ENCODE measurements around the gene RGR.
"Not testable (repeated sequence)": the region's sequence is repeated elsewhere in the genome, so short reads cannot be mapped to it uniquely, and the experiment has no call there.

The RGR gene

DNA sequence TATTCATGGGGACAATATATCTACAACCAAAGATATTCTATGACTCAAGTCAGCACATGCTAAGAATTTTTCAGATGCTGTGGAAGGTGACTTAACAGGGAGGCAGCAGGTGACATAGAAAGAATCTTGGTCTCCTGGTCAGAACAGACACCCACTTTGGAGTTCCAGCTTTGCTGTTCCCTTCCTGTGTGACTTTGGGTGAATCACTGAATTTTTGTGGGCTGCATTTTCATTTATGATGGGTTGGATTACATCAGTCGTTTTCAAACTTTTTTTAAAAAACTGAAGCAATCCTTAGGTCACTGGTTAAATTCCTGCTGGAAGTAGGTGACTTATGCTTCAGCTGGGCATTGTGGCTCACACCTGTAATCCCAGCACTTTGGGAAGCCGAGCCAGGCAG is 24.9 kb downstream of the RGR start:
- ATAC-seq (replicated peaks) = no peak
- Mint-ChIP-seq H3K4me3 (no peak overlapping the region), H3K36me3 (ENCODE audit: insufficient read depth) (no peaks in the 10 kb centered on the region), H3K27me3 (peaks cover 7 to 22% of the 10 kb centered on the region in 2 donors), H3K9me3 (no peaks in the 10 kb centered on the region), H3K27ac (no peak overlapping the region), H3K4me1 (ENCODE audit: low read depth in 2 of 2) (peaks cover 5 to 6% of the 10 kb centered on the region in 2 donors)
- no peak for DNase-seq

DNA sequence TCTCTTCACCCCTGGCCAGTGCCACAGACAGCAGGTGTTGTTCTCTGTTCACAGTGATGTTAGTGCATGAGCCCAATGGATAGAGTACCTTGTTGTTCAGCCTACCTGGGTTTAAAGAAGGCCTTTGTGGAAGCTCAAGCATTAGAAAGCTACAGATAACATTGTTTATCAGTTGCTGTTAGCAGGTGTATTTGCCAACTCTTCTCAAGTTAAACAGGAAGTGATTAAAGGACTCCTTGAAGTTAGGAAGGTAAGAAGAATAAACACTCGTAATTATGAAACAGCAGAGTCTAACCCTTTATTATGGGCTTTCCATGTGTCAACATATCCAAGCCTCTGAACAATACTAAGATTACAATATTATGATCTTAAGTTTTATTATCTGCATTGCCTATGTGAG is 25.9 kb downstream of the RGR start:
- Mint-ChIP-seq H3K27ac (no peak overlapping the region), H3K27me3 (peaks cover 6 to 12% of the 10 kb centered on the region in 2 donors), H3K4me3 (no peak overlapping the region), H3K9me3 (no peaks in the 10 kb centered on the region), H3K36me3 (ENCODE audit: insufficient read depth) (no peaks in the 10 kb centered on the region), H3K4me1 (ENCODE audit: low read depth in 2 of 2) (peaks cover 5 to 6% of the 10 kb centered on the region in 2 donors)
- DNase-seq (no peak), ATAC-seq (replicated peaks) (no peak)

DNA sequence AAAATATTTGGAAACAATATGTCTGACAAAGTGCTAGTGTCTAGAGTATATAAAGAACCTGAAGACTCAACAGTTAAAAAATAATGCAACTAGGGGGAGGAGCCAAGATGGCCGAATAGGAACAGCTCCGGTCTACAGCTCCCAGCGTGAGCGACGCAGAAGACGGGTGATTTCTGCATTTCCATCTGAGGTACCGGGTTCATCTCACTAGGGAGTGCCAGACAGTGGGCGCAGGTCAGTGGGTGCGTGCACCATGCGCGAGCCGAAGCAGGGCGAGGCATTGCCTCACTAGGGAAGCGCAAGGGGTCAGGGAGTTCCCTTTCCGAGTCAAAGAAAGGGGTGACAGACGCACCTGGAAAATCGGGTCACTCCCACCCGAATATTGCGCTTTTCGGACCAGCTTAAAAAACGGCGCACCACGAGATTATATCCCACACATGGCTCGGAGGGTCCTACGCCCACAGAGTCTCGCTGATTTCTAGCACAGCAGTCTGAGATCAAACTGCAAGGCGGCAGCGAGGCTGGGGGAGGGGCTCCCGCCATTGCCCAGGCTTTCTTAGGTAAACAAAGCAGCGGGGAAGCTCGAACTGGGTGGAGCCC is 35.1 kb downstream of the RGR start:
- peaks cover 0 to 40% of the 10 kb centered on the region in 2 donors for H3K27me3 Mint-ChIP-seq
- H3K27ac Mint-ChIP-seq = not testable (repeated sequence)

DNA sequence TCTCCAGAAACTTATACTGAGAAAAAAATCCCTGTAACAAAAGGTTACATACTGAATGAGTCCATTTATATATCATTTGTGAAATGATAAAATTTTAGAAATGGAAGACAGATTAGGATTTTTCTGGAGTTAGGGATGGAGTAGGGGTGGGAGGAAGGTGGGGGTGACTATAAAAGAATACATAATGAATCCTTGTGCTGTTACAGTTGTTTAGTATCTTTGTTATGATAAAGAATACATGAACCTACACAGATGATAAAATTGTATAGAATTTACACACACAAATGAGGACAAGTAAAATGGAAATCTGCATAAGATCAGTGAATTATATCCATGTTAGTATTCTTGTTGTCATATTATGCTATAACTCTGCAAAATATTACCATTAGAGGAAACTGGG is 41.8 kb downstream of the RGR start:
- ATAC-seq (replicated peaks) (no peak), DNase-seq (no peak)
- peaks cover 8 to 13% of the 10 kb centered on the region in 2 donors for H3K27me3 Mint-ChIP-seq
- H3K36me3 Mint-ChIP-seq (ENCODE audit: insufficient read depth) = no peaks in the 10 kb centered on the region
- no peak overlapping the region for H3K4me3 Mint-ChIP-seq
- no peaks in the 10 kb centered on the region for H3K4me1 Mint-ChIP-seq (ENCODE audit: low read depth in 2 of 2)
- H3K27ac Mint-ChIP-seq = no peak overlapping the region
- H3K9me3 Mint-ChIP-seq = no peaks in the 10 kb centered on the region

More for the DNA sequence above, 35.1 kb downstream of the RGR start:
- not testable (repeated sequence) for H3K9me3 Mint-ChIP-seq; DNase-seq; H3K36me3 Mint-ChIP-seq (ENCODE audit: insufficient read depth); H3K4me1 Mint-ChIP-seq (ENCODE audit: low read depth in 2 of 2)
- ATAC-seq (replicated peaks) = peak; percentile 42
- peak overlapping the region; percentile 31 to 41 for H3K4me3 Mint-ChIP-seq

DNA sequence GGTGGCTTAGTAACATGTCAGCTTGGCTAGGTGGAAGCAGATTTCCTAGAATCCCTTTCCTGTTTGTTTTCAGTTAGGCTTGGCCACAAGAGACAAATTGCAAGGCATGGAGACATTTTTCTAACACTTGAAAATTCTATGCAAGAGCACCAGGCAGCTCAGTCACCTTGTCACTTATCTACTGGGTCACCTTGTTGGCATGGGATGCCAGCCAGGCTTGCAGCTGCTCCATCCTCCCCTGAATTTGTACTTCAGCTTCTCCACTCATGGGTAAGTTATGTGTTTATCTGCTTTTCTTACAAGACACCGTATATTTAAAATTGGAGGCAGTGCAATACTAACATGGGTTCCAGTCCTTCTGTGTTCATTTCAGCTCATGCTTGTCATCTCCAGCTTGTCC is 43.3 kb downstream of the RGR start:
- no peak overlapping the region for H3K4me3 Mint-ChIP-seq
- no peak for ATAC-seq (replicated peaks)
- no peaks in the 10 kb centered on the region for H3K36me3 Mint-ChIP-seq (ENCODE audit: insufficient read depth)
- H3K27ac Mint-ChIP-seq = no peak overlapping the region
- peaks cover 8 to 13% of the 10 kb centered on the region in 2 donors for H3K27me3 Mint-ChIP-seq
- H3K9me3 Mint-ChIP-seq = no peaks in the 10 kb centered on the region
- no peak for DNase-seq
- H3K4me1 Mint-ChIP-seq (ENCODE audit: low read depth in 2 of 2) = no peaks in the 10 kb centered on the region

- Mint-ChIP-seq H3K9me3 (no peaks in the 10 kb centered on the region), H3K36me3 (ENCODE audit: insufficient read depth) (no peaks in the 10 kb centered on the region), H3K4me3 (no peak overlapping the region), H3K27me3 (peaks cover 8 to 13% of the 10 kb centered on the region in 2 donors), H3K27ac (no peak overlapping the region), H3K4me1 (ENCODE audit: low read depth in 2 of 2) (no peaks in the 10 kb centered on the region)
- DNase-seq = no peak
- no peak for ATAC-seq (replicated peaks)
Measured at GRCh38 chr10:84289521-84290200, 44.8 kb downstream of the RGR start.

DNA sequence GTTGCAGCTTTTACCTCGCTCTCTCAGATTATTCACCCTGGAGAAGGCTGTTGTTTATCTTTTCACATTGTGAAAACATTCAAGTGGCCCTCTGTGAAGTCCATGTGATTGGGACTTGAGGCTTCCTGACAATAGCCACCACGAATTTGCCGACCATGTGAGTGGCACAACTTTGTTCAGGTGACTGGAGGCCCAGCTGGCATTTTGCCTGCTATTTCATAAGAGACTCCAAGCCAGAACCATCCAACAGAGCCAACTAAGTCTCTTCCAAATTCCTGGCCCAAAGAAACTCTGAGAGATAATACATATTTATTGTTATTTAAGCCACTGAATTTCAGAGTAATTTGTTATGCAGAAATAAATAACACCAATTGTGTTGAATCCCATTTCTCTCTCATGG is 45.4 kb downstream of the RGR start:
- Mint-ChIP-seq H3K27me3 (peaks cover 8 to 13% of the 10 kb centered on the region in 2 donors), H3K4me1 (ENCODE audit: low read depth in 2 of 2) (no peaks in the 10 kb centered on the region), H3K36me3 (ENCODE audit: insufficient read depth) (no peaks in the 10 kb centered on the region), H3K27ac (no peak overlapping the region), H3K9me3 (no peaks in the 10 kb centered on the region), H3K4me3 (no peak overlapping the region)
- DNase-seq (no peak), ATAC-seq (replicated peaks) (no peak)

DNA sequence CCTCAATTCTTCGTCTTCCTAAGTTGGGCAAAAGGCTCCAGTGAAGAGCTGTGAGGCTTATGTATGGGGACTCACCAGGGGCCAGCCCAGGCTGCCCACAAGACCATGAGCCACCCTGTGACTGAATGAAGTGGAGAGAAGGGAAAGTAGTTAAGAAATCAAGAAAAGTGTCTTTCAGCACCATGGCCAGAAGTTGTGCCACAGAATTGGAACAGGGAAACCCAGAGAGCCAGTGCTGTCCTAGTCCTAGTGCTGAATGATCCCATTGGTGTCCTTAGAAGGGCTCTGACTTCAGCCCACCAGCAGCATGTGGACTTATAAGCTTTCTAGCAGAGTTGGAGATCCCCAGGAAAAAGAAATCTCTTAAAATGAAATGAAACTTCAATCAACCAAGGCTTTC is 46.5 kb downstream of the RGR start:
- H3K27ac Mint-ChIP-seq = no peak overlapping the region
- H3K9me3 Mint-ChIP-seq = no peaks in the 10 kb centered on the region
- H3K4me3 Mint-ChIP-seq = no peak overlapping the region
- DNase-seq (no peak), ATAC-seq (replicated peaks) (no peak)
- peaks cover 8 to 13% of the 10 kb centered on the region in 2 donors for H3K27me3 Mint-ChIP-seq
- no peaks in the 10 kb centered on the region for H3K4me1 Mint-ChIP-seq (ENCODE audit: low read depth in 2 of 2)
- H3K36me3 Mint-ChIP-seq (ENCODE audit: insufficient read depth) = no peaks in the 10 kb centered on the region

DNA sequence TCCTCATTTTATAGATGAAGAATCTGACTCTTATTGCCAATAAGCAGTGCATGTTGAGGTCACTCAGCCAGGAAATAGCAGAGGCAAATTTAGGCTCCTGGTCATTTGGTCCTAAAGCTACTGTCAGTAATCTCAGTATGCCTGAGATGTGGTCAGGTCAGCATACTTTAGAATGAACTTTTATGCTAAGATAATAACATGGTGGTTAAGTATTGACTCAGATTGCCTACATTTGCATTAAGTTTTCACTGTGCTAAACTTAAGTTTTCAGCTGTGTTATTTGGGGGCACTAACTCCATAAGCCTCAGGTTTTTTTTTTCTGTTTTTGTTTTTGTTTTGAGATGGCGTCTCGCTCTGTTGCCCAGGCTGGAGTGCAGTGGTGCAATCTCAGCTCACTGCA is 47.6 kb downstream of the RGR start:
- H3K27ac Mint-ChIP-seq = no peak overlapping the region

GRCh38 chr10:84293171-84293570 is 48.3 kb downstream of the RGR start:
- Mint-ChIP-seq H3K9me3 (no peaks in the 10 kb centered on the region), H3K4me1 (ENCODE audit: low read depth in 2 of 2) (no peaks in the 10 kb centered on the region), H3K4me3 (no peak overlapping the region), H3K36me3 (ENCODE audit: insufficient read depth) (no peaks in the 10 kb centered on the region), H3K27me3 (peaks cover 12 to 15% of the 10 kb centered on the region in 2 donors), H3K27ac (no peak overlapping the region)
- no peak for DNase-seq
- no peak for ATAC-seq (replicated peaks)

More for the DNA sequence above, 47.6 kb downstream of the RGR start:
- Mint-ChIP-seq H3K9me3 (no peaks in the 10 kb centered on the region), H3K36me3 (ENCODE audit: insufficient read depth) (no peaks in the 10 kb centered on the region), H3K4me1 (ENCODE audit: low read depth in 2 of 2) (no peaks in the 10 kb centered on the region), H3K4me3 (no peak overlapping the region), H3K27me3 (peaks cover 8 to 13% of the 10 kb centered on the region in 2 donors)
- DNase-seq (no peak), ATAC-seq (replicated peaks) (no peak)

DNA sequence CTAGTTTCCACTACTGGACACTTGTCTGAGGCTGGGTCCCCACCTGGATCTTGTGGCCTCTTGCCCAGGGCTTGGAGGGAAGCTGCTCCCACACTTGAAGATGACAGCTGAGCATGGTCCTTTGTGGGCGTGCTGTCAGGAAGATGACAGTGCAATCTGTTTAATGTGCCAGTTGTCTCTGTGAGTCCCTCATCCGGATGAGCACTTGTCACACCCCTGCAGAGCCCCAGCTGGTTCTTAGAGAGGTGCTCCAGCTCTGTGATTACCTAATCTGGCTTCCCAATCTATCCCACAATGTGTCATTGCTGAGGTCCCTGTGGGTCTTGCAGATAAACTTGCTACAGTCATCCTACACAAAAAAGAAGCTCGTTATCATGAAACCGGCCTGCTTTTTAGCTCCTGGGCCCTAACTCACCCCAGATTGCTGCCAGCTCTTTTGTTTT is 48.7 kb downstream of the RGR start:
- no peak overlapping the region for H3K4me3 Mint-ChIP-seq
- DNase-seq (no peak), ATAC-seq (replicated peaks) (no peak)
- H3K27ac Mint-ChIP-seq = no peak overlapping the region
- no peaks in the 10 kb centered on the region for H3K4me1 Mint-ChIP-seq (ENCODE audit: low read depth in 2 of 2)
- H3K27me3 Mint-ChIP-seq = peaks cover 15 to 16% of the 10 kb centered on the region in 2 donors
- no peaks in the 10 kb centered on the region for H3K36me3 Mint-ChIP-seq (ENCODE audit: insufficient read depth)
- no peaks in the 10 kb centered on the region for H3K9me3 Mint-ChIP-seq

DNA sequence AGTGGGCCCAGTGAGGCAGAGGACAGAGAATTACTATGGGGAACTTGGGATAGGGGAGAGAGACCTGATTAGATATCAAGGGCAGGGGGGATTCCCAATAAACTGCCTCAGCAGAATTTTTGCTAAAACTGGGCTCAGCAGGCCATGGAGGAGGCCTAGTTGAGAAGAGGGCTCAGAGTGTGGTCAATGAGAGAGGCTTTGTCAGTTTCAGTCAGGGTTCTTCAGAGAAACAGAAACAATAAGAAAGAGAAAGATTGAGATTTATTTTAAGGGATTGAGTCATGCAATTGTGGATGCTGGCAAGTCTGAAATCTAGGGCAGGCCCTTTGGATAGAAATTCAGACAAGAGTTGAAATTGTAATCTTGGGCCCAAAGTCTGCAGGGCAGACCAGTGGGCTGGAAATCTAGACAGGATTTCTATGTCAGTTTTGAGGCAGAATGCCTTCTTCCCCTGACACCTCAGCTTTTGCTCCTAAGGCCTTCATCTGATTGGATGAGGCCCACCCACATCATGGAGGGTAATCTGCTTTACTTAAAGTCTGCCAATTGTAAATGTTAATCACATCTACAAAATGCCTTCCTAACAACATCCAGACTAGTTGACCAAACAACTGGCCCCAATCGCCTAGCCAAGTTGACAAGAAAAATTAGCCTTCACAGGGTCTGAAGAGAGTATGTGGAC is 50.1 kb downstream of the RGR start:
- Mint-ChIP-seq H3K27ac (peak overlapping the region in 1 of 2 donors; percentile 33), H3K36me3 (ENCODE audit: insufficient read depth) (no peaks in the 10 kb centered on the region), H3K4me3 (no peak overlapping the region), H3K27me3 (peaks cover 6 to 21% of the 10 kb centered on the region in 2 donors), H3K9me3 (no peaks in the 10 kb centered on the region), H3K4me1 (ENCODE audit: low read depth in 2 of 2) (no peaks in the 10 kb centered on the region)
- ATAC-seq (replicated peaks) (no peak), DNase-seq (no peak)

GRCh38 chr10:84296091-84296981 is 51.5 kb downstream of the RGR start:
- no peaks in the 10 kb centered on the region for H3K4me1 Mint-ChIP-seq (ENCODE audit: low read depth in 2 of 2)
- H3K27ac Mint-ChIP-seq = no peak overlapping the region
- no peaks in the 10 kb centered on the region for H3K9me3 Mint-ChIP-seq
- ATAC-seq (replicated peaks) = no peak
- DNase-seq = no peak
- H3K36me3 Mint-ChIP-seq (ENCODE audit: insufficient read depth) = no peaks in the 10 kb centered on the region
- H3K27me3 Mint-ChIP-seq = peaks cover 6 to 21% of the 10 kb centered on the region in 2 donors
- no peak overlapping the region for H3K4me3 Mint-ChIP-seq

Data from effector memory CD8-positive, alpha-beta T cell (primary cell).